Nephron (organoid): ENCODE data around the gene CA6.
"Not testable (repeated sequence)": the region's sequence is repeated elsewhere in the genome, so short reads cannot be mapped to it uniquely, and the experiment has no call there.

Experiments
- H3K27ac Mint-ChIP-seq, 3 experiments: 2 replicates each; pipeline ENCODE4 v1.8.0; 2020; ENCODE audit warnings: mixed read lengths in 3 of 3, mild to moderate bottlenecking in 2 of 3, moderate library complexity in 1 of 3
- H3K27me3 Mint-ChIP-seq: 2 replicates; pipeline ENCODE4 v1.8.0; 2021; ENCODE audit warnings: low read depth, mild to moderate bottlenecking, moderate library complexity, mixed read lengths
- H3K36me3 Mint-ChIP-seq: 2 replicates; pipeline ENCODE4 v1.8.0; 2020; ENCODE audit warnings: low read depth, mixed read lengths
- H3K4me1 Mint-ChIP-seq: 2 replicates; pipeline ENCODE4 v1.8.0; 2020; ENCODE audit warnings: mixed read lengths
- H3K4me3 Mint-ChIP-seq, 3 experiments: 2 replicates each; pipeline ENCODE4 v1.8.0; 2020; ENCODE audit warnings: mild to moderate bottlenecking in 3 of 3, mixed read lengths in 3 of 3, moderate library complexity in 2 of 3
- H3K9me3 Mint-ChIP-seq: 2 replicates; pipeline ENCODE4 v1.8.0; 2020; ENCODE audit warnings: mixed read lengths
- TF ChIP-seq, protein P1 (sequence below), 3 experiments: fragments of 200-600 bp; sonication (generic); IDR thresholded peaks; one replicate each; pipeline ENCODE4 v1.5.0; 2021; ENCODE audit warnings: antibody characterized with exemption in 3 of 3; ENCODE audit not compliant: unreplicated experiment in 3 of 3

CA6 gene

DNA sequence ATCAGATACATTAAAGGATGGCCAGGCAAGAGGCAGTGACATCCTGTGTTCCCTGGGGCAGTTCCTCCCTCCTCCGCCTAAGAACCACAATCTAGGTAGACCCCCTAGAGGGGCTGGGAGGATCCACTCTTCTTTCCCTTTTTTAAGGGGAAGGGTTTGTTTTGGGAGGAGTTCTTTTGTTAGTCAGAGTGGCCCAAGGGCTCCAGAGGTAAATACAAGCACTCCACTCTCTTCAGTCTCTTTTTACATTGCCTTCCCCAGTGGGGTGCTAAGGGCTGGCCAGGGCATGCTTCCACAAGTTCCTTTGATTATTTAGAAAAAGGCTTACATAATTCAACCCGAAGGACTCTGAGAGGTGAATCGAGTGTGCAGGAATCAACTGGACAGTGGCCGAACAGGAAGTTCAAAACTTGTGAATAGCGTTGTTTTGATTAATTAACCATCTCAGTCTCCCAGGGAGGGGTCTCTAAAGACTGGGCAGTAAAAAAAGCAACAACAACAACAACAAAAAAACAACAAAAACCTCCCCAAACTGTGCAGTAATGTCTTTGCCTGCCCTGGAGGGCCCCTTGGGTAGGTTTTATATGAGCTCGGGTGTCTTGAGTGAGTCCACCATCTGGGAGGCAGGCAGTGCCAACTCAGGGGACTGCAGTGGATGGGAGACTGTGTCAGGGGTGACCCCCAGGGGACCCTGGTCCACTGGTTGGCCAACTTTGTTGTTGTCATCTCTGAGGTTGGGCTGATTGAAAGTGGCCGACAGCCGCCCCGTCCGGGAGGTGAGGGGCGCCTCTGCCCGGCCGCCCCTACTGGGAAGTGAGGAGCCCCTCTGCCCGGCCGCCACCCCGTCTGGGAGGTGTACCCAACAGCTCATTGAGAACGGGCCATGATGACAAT lies 34.0 kb upstream of the CA6 start:
- Mint-ChIP-seq H3K27ac (no peak overlapping the region), H3K9me3 (peaks cover 15% of the 10 kb centered on the region), H3K36me3 (peaks cover 3% of the 10 kb centered on the region), H3K4me3 (no peak overlapping the region), H3K4me1 (peaks cover 7% of the 10 kb centered on the region), H3K27me3 (peaks cover 13% of the 10 kb centered on the region)
- TF ChIP-seq, protein P1, sequence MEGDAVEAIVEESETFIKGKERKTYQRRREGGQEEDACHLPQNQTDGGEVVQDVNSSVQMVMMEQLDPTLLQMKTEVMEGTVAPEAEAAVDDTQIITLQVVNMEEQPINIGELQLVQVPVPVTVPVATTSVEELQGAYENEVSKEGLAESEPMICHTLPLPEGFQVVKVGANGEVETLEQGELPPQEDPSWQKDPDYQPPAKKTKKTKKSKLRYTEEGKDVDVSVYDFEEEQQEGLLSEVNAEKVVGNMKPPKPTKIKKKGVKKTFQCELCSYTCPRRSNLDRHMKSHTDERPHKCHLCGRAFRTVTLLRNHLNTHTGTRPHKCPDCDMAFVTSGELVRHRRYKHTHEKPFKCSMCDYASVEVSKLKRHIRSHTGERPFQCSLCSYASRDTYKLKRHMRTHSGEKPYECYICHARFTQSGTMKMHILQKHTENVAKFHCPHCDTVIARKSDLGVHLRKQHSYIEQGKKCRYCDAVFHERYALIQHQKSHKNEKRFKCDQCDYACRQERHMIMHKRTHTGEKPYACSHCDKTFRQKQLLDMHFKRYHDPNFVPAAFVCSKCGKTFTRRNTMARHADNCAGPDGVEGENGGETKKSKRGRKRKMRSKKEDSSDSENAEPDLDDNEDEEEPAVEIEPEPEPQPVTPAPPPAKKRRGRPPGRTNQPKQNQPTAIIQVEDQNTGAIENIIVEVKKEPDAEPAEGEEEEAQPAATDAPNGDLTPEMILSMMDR (IDR thresholded peaks at IDR 0.05; ENCODE audit: unreplicated experiment in 3 of 3), result no peak

DNA sequence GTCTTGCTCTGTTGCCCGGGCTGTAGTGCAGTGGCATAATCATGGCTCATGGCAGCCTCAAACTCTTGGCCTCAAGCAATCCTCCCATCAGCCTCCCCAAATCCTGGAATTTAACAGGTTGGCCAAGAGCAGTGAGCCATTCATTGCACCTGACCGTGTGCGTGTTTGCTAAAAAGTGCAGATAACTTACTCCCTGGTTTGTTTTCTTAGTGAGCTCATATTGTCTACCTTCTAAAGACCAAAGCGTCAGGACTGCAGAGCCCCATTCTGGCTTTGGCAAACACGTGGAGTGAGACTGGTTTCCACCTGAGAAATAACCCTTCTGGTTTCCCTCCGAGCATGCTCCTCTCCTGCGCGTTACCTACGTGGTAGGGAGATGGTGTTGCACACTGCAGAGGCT lies 32.2 kb upstream of the CA6 start:
- TF ChIP-seq, protein P1 (IDR thresholded peaks at IDR 0.05; ENCODE audit: unreplicated experiment in 3 of 3), result no peak
- Mint-ChIP-seq H3K4me3 (no peak overlapping the region), H3K27me3 (peaks cover 11% of the 10 kb centered on the region), H3K4me1 (peaks cover 6% of the 10 kb centered on the region), H3K36me3 (peaks cover 3% of the 10 kb centered on the region), H3K9me3 (peaks cover 15% of the 10 kb centered on the region), H3K27ac (no peak overlapping the region)

DNA sequence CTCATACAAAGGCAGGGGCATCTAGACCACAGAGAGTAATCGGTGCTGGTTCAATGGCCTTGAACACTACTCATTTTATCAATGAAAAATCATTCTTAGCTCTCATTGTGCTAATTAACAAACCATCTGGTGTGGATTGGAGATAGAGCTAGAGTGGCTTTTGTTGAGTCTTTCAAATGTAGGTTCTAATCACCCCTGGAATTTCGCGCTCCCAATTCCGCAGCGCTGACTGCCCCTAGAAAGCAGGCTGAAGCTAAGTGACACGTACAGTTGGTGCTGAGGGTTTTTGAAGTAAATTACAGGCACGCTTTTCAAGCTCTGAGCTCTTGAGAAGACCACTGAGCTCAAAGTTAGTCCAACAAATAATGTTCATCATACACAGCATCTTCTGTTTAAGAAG lies 31.2 kb upstream of the CA6 start:
- peaks cover 15% of the 10 kb centered on the region for H3K9me3 Mint-ChIP-seq
- H3K36me3 Mint-ChIP-seq, result peaks cover 3% of the 10 kb centered on the region
- no peak overlapping the region for H3K27ac Mint-ChIP-seq
- TF ChIP-seq, protein P1 (IDR thresholded peaks at IDR 0.05; ENCODE audit: unreplicated experiment in 3 of 3), result no peak
- H3K4me3 Mint-ChIP-seq, result no peak overlapping the region
- H3K4me1 Mint-ChIP-seq, result peaks cover 5% of the 10 kb centered on the region
- H3K27me3 Mint-ChIP-seq, result peaks cover 10% of the 10 kb centered on the region

DNA sequence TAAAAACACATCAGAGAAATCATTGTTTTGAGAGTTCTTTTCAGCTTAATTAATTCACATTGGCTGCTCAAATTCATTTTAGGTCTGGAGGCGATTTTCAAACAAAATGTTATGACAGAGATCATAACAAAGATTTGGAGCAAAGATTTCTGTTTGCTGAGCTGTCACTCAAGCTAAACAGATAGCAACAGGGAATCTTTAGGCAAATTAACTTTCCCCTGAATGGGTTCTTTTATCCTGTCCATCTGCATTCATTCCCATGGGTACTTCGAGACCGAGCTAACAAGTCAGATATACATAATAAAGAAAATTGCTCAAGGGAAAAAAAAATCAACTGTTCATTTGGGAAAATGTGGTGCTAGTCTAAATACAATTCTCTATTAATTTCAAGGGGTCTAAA lies 30.2 kb upstream of the CA6 start:
- TF ChIP-seq, protein P1 (IDR thresholded peaks at IDR 0.05; ENCODE audit: unreplicated experiment in 3 of 3), result no peak
- Mint-ChIP-seq H3K9me3 (peaks cover 11% of the 10 kb centered on the region), H3K27me3 (peaks cover 8% of the 10 kb centered on the region)

DNA sequence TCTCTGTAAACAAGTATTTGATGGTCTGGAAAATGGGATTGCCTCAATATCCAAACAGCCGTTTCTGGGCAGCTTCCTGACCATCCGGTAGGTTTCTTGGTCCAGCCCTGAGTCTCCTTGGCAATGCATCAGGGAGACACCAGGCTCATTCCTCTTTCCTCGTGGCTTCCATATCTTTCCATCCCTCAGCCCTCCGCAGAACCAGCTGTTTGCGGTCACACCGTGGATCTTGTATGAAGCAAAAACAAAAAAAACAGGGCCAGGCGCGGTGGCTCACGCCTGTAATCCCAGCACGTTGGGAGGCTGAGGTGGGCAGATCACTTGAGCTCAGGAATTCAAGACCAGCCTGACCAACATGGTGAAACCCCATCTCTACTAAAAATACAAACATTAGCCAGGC lies 28.1 kb upstream of the CA6 start:
- not testable (repeated sequence) for H3K36me3 Mint-ChIP-seq, H3K9me3 Mint-ChIP-seq, H3K4me1 Mint-ChIP-seq, H3K27me3 Mint-ChIP-seq, H3K4me3 Mint-ChIP-seq, H3K27ac Mint-ChIP-seq

More for the DNA sequence above, 30.2 kb upstream of the CA6 start:
- Mint-ChIP-seq H3K27ac (no peak overlapping the region), H3K4me1 (peaks cover 5% of the 10 kb centered on the region), H3K4me3 (no peak overlapping the region), H3K36me3 (peaks cover 3% of the 10 kb centered on the region)

DNA sequence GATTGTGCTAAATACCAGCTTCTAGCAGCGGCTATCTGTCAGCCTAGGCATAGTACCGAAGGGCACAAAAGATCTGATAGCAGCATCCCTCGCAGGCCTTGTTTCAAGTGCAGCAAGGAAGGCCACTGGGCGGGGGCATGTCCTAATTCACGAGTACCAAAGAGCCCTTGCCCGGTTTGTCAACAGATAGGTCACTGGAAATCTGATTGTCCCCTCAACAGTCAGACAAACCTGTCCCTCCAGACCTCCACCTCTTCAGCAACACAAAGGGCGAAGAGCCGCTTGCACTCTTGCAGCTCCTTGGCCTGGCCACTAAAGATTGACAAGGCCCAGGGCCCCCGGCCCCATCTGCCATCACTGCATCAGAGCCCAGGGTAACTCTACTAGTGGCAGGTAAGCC lies 22.7 kb upstream of the CA6 start:
- H3K27ac Mint-ChIP-seq, result no peak overlapping the region
- H3K4me1 Mint-ChIP-seq, result peaks cover 5% of the 10 kb centered on the region
- H3K9me3 Mint-ChIP-seq, result no peaks in the 10 kb centered on the region
- H3K27me3 Mint-ChIP-seq, result no peaks in the 10 kb centered on the region
- H3K36me3 Mint-ChIP-seq, result no peaks in the 10 kb centered on the region
- H3K4me3 Mint-ChIP-seq, result no peak overlapping the region
- TF ChIP-seq, protein P1 (IDR thresholded peaks at IDR 0.05; ENCODE audit: unreplicated experiment in 3 of 3), result no peak
